ENCODE data around the gene CFAP57. TPM values are rescaled to one million over a fixed set of nuclear protein-coding genes. Genes with fewer than 3 reads are reported as not detected.

The CFAP57 gene
- total and polyA plus RNA-seq, 2 experiments from 2014 or later: 0.10 to 0.46 TPM

GRCh38 chr1:43296207-43296606 lies 124.1 kb downstream of the CFAP57 start:
- Histone ChIP-seq H3K4me3 (no peak overlapping the region), H3K9me2 (replicated peaks; ENCODE audit: insufficient read depth) (no peaks in the 10 kb centered on the region), H3K4me1 (ENCODE audit: insufficient read depth) (peaks cover 18% of the 10 kb centered on the region), H3K27ac (peak overlapping the region; percentile 68), H3K79me2 (no peaks in the 10 kb centered on the region), H2AFZ (peak overlapping the region; percentile 60), H3K9me3 (ENCODE audit: low read depth) (no peaks in the 10 kb centered on the region), H4K20me1 (ENCODE audit: insufficient read depth, poor library complexity, severe bottlenecking) (no peaks in the 10 kb centered on the region), H3K27me3 (no peaks in the 10 kb centered on the region), H3K4me2 (peak overlapping the region; percentile 21), H3K36me3 (replicated peaks; ENCODE audit: insufficient read depth, low read depth) (no peaks in the 10 kb centered on the region)
- no peak for DNase-seq (ENCODE audit: low spot score)
- WGBS (ENCODE audit: low lambda C conversion rate, missing lambda C conversion rate): 72% methylated on average over 1 of the region's 1 CpG
- TF ChIP-seq EZH2 (IDR thresholded peaks at IDR 0.05; ENCODE audit: borderline replicate concordance) (no peak), EZH2phosphoT487 (IDR thresholded peaks at IDR 0.05; ENCODE audit: low read depth, severe bottlenecking, unreplicated experiment) (no peak)
- TF ChIP-seq, protein P1, sequence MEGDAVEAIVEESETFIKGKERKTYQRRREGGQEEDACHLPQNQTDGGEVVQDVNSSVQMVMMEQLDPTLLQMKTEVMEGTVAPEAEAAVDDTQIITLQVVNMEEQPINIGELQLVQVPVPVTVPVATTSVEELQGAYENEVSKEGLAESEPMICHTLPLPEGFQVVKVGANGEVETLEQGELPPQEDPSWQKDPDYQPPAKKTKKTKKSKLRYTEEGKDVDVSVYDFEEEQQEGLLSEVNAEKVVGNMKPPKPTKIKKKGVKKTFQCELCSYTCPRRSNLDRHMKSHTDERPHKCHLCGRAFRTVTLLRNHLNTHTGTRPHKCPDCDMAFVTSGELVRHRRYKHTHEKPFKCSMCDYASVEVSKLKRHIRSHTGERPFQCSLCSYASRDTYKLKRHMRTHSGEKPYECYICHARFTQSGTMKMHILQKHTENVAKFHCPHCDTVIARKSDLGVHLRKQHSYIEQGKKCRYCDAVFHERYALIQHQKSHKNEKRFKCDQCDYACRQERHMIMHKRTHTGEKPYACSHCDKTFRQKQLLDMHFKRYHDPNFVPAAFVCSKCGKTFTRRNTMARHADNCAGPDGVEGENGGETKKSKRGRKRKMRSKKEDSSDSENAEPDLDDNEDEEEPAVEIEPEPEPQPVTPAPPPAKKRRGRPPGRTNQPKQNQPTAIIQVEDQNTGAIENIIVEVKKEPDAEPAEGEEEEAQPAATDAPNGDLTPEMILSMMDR (IDR thresholded peaks at IDR 0.05; ENCODE audit: poor library complexity): no peak

GRCh38 chr1:43298055-43298454 lies 125.9 kb downstream of the CFAP57 start:
- H4K20me1 ChIP-seq (ENCODE audit: insufficient read depth, poor library complexity, severe bottlenecking): no peaks in the 10 kb centered on the region
- DNase-seq (ENCODE audit: low spot score): no peak
- no peaks in the 10 kb centered on the region for H3K36me3 ChIP-seq (replicated peaks; ENCODE audit: insufficient read depth, low read depth)
- H3K79me2 ChIP-seq: no peaks in the 10 kb centered on the region
- TF ChIP-seq EZH2phosphoT487 (IDR thresholded peaks at IDR 0.05; ENCODE audit: low read depth, severe bottlenecking, unreplicated experiment): no peak
- TF ChIP-seq EZH2 (IDR thresholded peaks at IDR 0.05; ENCODE audit: borderline replicate concordance): no peak
- TF ChIP-seq, protein P1 (IDR thresholded peaks at IDR 0.05; ENCODE audit: poor library complexity): no peak
- 81% methylated on average over 1 of the region's 1 CpG for WGBS (ENCODE audit: low lambda C conversion rate, missing lambda C conversion rate)
- no peaks in the 10 kb centered on the region for H3K9me3 ChIP-seq (ENCODE audit: low read depth)
- H3K4me1 ChIP-seq (ENCODE audit: insufficient read depth): peaks cover 20% of the 10 kb centered on the region
- H3K4me2 ChIP-seq: no peak overlapping the region
- no peaks in the 10 kb centered on the region for H3K9me2 ChIP-seq (replicated peaks; ENCODE audit: insufficient read depth)
- H3K27ac ChIP-seq: no peak overlapping the region
- no peaks in the 10 kb centered on the region for H3K27me3 ChIP-seq
- H3K4me3 ChIP-seq: no peak overlapping the region
- H2AFZ ChIP-seq: no peak overlapping the region

GRCh38 chr1:43299101-43299500 lies 127.0 kb downstream of the CFAP57 start:
- Histone ChIP-seq H3K27ac (no peak overlapping the region), H3K27me3 (no peaks in the 10 kb centered on the region), H2AFZ (no peak overlapping the region), H3K9me2 (replicated peaks; ENCODE audit: insufficient read depth) (no peaks in the 10 kb centered on the region), H3K4me3 (no peak overlapping the region), H3K79me2 (no peaks in the 10 kb centered on the region), H4K20me1 (ENCODE audit: insufficient read depth, poor library complexity, severe bottlenecking) (no peaks in the 10 kb centered on the region), H3K36me3 (replicated peaks; ENCODE audit: insufficient read depth, low read depth) (no peaks in the 10 kb centered on the region), H3K4me1 (ENCODE audit: insufficient read depth) (peaks cover 30% of the 10 kb centered on the region), H3K9me3 (ENCODE audit: low read depth) (no peaks in the 10 kb centered on the region), H3K4me2 (no peak overlapping the region)
- no peak for DNase-seq (ENCODE audit: low spot score)
- TF ChIP-seq, protein P1 (IDR thresholded peaks at IDR 0.05; ENCODE audit: poor library complexity): no peak
- TF ChIP-seq EZH2 (IDR thresholded peaks at IDR 0.05; ENCODE audit: borderline replicate concordance) (no peak), EZH2phosphoT487 (IDR thresholded peaks at IDR 0.05; ENCODE audit: low read depth, severe bottlenecking, unreplicated experiment) (no peak)
